Astrocyte of the hippocampus (primary cell): ENCODE data around the gene CTXN1.

Experiments
- DNase-seq: peaks from one replicate; pipeline ENCODE4 v3.0.0; 2011; ENCODE audit warnings: low read depth, low spot score

CTXN1 gene

GRCh38 chr19:7902796-7903243, 23.1 kb downstream of the CTXN1 start:
- no peak for DNase-seq

DNA sequence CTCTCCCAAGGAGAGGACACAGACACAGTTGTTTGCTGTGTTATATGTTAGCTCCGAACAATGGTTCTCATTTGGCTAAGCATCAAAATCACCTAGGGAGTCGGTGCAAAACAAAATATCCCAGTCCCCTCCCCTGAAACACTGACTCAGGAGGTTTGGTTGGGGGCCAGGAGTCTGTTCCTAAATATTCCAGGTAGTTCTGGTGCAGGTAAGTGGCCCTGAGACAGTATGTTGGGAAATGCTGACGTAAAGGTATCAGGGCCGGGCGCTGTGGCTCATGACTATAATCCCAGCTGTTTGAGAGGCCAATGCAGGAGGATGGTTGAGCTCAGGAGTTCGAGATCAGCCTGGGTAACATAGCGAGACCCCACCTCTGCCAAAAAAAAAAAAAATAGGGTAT, 24.6 kb downstream of the CTXN1 start:
- DNase-seq: no peak

DNA sequence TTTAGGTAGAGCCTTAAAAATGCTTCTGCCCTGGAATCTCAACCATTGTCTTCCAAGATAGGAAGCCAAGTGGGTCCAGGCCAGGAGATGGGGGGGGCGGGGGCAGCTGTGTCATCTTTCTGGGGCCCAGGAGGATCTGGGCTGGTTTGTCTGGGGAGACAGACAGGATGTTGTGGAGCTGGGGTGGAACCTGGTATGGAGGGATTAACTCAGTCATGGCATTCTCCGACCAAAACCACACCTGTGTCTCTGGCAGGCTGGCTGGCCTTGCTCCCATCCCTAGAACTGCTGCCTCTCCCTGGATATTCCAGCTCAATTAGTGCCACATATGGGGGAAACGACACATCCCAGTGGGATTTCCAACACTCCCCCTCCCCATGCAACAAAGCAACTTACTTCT, 25.0 kb downstream of the CTXN1 start:
- no peak for DNase-seq

DNA sequence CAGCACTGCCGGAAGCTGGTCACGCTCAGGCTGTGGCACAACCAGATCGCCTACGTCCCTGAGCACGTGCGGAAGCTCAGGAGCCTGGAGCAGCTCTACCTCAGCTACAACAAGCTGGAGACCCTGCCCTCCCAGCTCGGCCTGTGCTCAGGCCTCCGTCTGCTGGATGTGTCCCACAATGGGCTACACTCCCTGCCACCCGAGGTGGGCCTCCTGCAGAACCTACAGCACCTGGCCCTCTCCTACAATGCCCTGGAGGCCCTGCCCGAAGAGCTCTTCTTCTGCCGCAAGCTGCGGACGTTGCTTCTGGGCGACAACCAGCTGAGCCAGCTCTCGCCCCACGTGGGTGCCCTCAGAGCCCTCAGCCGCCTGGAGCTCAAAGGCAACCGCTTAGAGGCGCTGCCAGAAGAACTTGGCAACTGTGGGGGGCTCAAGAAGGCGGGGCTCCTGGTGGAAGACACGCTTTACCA, 25.5 kb downstream of the CTXN1 start:
- DNase-seq: no peak

DNA sequence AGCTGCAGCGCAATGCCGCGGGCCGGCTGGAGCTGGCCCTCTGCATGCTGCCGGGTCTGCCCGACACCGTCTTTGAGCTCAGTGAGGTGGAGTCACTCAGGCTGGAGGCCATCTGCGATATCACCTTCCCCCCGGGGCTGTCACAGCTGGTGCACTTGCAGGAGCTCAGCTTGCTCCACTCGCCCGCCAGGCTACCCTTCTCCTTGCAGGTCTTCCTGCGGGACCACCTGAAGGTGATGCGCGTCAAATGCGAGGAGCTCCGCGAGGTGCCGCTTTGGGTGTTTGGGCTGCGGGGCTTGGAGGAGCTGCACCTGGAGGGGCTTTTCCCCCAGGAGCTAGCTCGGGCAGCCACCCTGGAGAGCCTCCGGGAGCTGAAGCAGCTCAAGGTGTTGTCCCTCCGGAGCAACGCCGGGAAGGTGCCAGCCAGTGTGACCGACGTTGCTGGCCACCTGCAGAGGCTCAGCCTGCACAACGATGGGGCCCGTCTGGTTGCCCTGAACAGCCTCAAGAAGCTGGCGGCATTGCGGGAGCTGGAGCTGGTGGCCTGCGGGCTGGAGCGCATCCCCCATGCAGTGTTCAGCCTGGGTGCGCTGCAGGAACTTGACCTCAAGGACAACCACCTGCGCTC, 26.1 kb downstream of the CTXN1 start:
- no peak for DNase-seq

GRCh38 chr19:7898967-7899366, 27.0 kb downstream of the CTXN1 start:
- no peak for DNase-seq

DNA sequence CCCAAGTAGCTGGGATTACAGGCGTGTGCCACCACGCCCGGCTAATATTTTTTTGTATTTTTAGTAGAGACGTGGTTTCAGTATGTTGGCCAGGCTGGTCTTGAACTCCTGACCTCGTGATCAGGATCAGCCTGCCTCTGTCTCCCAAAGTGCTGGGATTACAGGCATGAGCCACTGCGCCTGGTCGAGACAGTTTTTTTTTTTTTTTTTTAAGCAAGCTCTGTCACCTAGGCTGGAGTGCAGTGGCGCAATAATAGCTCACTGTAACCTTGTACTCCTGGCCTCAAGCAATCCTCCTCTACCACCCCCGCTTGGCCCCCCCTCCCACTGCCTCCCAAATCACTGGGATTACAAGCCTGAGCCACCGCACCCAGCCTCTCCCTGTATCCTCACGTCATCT, 28.6 kb downstream of the CTXN1 start:
- no peak for DNase-seq

DNA sequence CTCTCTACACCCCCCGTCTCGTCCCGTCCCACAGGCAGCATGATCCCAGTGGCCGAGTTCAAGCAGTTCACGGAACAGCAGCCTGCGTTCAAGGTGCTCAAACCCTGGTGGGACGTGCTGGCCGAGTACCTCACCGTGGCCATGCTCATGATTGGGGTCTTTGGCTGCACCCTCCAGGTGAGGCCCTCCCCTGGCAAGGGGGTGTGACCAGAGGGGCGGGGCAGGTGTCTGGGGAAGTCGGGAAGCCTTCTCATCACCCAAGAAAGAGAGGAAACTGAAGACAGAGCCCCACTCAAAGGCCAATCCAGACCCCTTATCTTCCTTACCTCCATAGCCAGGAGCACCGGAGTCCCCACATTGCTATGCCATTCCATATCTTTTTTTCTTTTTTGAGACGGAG, 30.4 kb downstream of the CTXN1 start:
- no peak for DNase-seq

DNA sequence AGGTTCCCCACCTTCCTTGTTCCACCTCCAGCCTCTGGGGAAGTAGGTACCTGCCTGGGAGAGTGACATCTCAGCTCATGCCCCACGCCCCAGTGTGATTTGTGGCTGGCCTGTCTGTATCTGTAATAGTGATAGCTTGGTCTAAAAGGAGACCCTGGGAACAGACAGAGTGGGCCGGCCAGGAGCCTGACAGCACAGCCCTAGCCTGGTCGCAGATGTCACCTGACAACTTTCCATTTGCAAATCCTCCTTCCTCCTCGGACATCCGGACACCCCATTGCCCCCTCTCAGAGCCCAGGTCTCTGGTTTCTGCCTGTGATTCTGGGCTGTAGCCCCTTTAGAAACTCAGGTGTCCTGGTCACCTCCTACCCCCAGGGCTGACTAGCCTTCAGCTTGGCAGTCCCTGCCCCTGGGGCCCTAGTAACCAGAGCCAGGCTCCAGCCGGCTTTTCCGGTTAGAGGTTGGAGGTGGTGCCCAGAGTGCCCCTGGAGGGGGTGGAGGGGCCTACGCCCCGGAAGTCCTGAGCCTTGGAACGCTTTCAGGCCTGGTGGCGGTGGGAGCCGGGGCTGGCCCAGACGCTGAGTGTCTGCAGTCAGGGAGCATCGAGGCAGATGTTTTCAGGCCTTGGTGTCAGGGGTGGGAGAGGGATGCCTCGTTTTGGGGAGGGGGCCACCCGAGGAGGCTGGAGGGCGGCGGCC, 31.2 kb downstream of the CTXN1 start:
- DNase-seq: no peak

- DNase-seq: peak; percentile 76
These were observed 32.4 kb downstream of the CTXN1 start for GRCh38 chr19:7893362-7894101.

DNA sequence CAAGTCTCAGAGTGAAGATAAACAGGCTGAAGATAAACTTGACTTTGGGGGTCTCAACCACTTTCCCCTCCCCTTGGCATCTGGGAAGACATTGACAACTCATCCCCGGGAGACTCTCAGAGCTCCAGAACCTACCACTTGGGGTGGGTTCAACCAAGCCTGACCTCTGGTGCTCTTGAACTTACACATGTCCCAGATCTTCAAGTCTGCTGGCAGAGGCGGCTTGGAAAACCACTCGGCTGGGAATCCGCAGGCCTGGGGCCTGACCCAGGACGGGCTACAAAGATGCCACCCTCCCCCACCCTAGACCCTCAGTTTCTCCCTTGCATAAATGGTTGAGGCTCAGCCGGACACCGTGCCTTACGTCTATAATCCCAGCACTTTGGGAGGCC, 37.1 kb downstream of the CTXN1 start:
- DNase-seq: no peak

GRCh38 chr19:7888145-7888825, 37.6 kb downstream of the CTXN1 start, which contains the start of gene LRRC8E:
Gene LRRC8E, plus strand, starts transcription at chr19:7888510. Its CDS starts 7,094 bp downstream, at chr19:7895604.
- DNase-seq: peak; percentile 92

DNA sequence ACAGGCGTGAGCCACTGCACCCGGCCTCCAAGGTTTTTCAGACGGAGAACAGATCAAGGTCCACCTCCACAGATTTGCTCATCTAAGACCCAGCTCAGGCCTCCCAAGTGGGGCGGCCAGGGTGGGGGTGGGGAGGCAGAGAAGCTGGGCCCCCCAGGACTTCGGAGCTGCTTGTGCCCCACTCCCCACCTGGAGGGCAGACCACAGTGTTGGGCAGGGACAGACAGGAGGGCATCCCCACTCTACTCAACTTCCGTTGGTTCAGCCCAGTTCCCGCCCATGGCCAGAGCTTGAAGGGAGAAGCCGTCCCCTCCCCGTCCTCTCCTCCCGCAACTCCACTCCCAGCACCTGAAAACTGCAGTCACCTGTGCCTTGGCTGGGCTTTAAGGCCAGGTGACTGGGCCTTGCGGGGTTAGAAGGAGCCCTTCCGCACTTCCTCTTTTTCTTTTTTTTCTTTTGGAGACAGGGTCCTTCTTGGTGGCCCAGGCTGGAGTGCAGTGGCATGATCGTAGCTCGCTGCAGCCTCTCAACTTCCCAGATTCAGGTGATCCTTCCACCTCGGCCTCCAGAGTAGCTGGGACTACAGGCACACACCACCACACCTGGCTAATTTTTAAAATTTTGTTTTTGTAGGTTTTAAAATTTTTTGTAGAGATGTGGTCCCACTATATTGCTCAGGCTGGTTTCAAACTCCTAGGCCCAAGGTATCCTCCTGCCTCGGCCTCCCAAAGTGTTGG, 38.4 kb downstream of the CTXN1 start:
- DNase-seq: no peak

DNA sequence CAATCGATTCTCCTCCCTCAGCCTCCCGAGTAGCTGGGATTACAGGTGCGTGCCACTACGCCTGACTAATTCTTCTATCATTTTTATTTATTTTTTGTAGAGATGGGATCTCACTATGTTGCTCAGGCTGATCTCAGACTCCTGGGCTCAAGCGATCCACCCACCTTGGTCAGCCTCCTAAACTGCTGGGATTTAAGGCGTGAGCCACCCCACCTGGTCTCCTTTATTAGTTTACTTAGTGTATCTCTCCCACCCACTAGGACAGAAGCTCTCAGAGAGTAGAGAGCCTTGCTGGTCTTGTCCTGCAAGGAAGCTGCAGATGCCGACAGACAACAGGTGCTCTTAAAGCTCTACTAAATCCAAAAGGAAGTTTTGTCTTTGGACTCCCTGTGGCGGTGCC, 40.1 kb downstream of the CTXN1 start:
- no peak for DNase-seq

GRCh38 chr19:7883796-7884570, 42.0 kb downstream of the CTXN1 start:
- DNase-seq: no peak

DNA sequence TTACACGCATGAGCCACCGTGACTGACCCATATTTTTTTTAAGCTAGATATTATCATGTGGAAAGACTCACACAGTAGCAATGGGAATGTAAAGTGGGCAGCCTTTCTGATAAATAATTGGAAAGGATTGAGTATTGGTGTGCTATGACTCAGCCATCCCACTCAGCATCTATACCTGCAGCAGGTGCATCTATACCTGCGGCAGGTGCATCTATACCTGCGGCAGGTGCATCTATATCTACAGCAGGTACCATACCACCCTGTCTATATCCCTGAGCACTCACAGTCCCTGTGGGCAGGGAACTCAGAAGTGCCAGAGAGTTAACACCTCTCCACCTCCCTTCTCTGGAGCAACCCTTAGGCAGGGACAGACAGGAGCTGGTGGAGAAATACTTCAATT, 42.8 kb downstream of the CTXN1 start:
- no peak for DNase-seq

- no peak for DNase-seq
These were observed 44.0 kb downstream of the CTXN1 start for GRCh38 chr19:7881910-7882309.

DNA sequence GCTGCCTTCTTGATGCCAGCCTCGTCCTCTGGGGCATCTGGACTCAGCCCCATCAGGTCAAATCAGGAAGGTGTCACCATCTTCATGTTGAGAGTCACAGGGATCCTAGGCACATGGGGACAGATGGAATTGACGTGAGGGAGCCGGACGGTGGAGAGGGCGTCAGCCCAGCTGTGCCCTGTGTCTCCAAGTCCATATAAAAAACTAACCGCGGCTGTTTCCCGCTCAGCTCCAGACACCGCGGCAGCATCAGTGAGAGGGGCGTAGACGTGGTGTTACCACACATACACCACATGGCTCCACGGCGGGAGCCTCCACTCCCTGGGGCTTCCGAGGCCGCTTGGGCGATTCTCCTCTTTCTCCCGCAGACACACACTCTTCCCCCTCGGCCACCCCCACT, 46.1 kb downstream of the CTXN1 start:
- no peak for DNase-seq

- no peak for DNase-seq
These were observed 46.7 kb downstream of the CTXN1 start for GRCh38 chr19:7879111-7879807.

GRCh38 chr19:7877249-7877836, 48.6 kb downstream of the CTXN1 start:
- DNase-seq: no peak
